HG03520 (cell line): ENCODE results near the gene EHMT1.

ENCODE experiments used
- ATAC-seq: cut with Tn5 transposase; IDR thresholded peaks from one replicate; pipeline ENCODE4 v1.9.1; 2021; ENCODE audit warnings: mild to moderate bottlenecking, moderate library complexity; ENCODE audit not compliant: unreplicated experiment

The EHMT1 gene

DNA sequence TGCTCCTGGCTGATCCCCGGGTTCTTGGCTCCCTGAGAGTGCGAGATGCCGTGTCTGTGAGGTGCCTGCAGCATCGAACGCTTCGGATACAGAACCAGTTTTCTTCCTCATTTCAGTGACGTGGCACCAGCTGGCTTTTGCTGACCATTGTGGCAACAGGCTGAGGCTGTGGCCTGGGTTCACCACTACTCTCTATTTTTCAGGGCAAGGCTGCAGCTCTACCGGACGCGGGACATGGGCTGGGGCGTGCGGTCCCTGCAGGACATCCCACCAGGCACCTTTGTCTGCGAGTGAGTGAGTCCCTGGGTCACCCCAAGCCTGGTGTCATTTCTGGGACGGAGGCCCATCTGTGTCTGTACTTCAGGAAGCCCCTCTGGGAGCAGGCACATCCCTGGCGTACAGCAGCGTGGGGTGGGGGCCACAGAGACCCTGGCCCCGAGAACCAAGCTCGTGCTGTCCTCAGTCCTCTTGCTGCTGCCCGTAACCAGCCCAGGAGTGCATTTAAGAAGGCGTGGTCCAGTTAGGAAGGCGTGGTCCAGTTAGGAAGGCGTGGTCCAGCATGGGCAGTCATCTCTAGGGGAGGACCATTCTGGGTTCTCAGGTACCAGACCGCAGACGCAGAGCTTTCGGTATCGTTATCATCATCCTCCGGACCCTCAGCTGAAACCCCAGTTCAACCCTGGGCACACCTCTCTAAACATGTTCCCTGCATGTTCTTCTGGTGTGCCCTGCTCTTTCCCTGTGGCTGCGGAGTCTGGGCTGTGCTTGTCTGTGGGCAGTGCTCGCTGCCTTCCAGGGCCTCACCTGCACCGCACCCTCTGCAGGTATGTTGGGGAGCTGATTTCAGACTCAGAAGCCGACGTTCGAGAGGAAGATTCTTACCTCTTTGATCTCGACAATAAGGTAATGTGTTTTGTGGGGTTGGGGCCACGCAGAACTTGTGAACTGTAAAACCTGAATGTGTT is 198.7 kb downstream of the EHMT1 start:
- ATAC-seq = no peak

DNA sequence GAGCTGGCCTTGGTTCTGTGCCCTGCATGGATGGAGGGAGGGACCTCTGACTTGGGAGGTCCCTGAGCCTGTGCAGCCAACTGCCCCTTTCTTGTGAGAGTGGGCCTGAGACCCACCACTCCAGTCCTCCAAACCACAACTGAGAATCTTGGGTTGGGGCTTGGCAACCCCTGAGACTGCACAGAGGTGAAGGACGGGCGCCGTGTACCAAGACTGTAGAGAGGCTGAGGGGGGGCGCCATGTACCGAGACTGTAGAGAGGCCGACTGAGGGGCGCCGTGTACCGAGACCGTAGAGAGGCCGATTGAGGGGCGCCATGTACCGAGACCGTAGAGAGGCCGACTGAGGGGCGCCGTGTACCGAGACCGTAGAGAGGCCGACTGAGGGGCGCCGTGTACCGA is 199.5 kb downstream of the EHMT1 start:
- ATAC-seq = no peak

DNA sequence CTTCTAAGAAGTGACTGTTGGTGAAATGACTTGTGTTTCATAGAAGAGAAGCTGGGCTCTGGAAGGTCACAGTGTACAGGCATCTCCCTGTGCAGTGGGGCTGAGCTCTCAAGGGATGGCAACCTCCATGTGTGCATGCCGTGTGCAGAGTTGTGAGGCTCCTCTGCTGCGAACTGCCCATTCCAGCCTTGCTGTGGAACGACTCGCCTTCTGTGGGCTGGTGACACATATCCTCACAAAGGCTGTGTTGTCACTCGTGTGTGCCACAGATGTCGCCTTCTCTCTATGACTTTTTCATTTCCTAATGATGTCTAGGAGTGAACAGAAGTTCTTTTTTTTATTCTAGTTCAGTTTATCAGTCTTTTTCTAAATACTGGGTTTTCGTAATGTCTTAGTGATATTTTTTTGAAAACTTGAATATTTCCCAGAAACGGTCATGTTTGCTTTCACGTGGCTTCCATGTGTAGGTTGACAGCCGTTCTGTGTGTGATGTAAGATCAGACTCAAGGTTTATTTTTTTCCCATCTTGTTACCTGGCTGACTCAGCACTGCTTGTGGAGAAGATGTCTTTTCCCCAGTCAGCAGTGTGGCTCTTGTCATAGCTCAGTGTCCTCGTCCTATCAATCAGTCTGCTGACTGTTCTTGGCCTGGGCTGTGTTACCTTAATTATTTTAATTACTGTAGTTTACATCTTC is 201.5 kb downstream of the EHMT1 start:
- no peak for ATAC-seq

DNA sequence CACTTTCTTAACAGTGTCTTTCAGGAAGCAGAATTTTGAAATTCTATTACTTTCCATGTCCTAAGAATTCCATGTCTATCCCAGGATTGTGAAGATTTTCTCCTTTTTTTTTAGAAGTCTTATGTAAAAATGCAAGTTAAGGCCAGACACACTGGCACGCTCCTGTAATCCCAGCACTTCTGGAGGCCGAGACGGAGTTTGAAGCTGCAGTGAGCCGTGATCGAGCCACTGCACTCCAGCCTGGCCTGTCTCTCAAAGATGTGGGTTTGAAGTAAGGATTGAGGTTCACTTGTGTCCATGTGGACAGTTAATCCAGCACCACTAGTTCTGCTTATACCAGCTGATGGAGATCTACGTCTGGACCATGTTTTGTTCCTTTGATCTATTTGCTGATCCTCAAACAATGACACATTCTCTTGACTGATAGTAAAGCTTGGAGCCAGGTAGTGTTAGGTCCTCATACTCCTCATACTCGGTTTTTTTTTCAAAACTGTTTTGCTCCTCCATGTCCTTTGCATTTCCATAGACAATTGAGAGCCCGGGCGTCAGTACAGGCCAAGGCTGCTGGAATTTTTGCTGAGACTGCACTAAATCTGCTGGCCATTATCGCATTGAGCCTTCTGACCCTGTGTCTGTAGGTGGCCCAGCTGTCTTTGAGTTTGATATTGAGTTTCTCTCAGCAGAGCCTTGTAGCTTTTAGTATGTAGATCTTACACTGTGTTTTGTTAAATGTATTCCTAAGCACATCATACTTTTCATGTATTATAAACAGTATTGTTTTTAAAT is 205.4 kb downstream of the EHMT1 start:
- ATAC-seq = no peak

DNA sequence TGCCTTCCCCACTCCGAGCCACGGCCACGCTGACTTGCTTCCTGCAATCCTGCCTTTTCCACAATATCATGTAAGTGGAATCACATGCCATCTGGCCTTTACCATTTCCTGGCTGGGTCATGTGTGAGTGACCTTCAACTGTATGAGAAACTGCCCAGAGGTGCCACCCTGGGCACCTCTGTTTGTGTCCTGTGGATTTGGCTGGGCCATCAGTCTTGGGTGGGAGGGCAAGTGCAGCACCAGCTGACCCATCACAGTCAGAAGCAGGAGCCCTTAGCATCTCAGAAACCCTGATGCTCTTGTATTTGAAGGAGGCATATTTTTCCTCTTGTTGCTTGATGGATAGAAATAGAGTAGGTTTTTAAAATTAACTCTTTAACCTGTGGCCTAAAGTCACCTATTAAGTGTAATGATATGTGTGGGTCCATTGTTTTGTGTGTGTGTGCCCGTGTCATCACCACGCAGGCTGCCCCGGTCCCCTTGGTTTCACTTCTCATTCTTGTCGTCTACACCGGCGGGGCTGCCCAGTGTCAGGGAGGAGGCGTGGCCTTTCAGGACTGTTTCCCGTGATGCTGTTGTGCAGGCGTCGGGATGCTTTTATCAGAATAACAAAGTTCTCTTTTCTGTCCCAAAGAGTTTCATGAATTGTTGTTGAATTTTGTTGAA is 206.7 kb downstream of the EHMT1 start:
- ATAC-seq = no peak

DNA sequence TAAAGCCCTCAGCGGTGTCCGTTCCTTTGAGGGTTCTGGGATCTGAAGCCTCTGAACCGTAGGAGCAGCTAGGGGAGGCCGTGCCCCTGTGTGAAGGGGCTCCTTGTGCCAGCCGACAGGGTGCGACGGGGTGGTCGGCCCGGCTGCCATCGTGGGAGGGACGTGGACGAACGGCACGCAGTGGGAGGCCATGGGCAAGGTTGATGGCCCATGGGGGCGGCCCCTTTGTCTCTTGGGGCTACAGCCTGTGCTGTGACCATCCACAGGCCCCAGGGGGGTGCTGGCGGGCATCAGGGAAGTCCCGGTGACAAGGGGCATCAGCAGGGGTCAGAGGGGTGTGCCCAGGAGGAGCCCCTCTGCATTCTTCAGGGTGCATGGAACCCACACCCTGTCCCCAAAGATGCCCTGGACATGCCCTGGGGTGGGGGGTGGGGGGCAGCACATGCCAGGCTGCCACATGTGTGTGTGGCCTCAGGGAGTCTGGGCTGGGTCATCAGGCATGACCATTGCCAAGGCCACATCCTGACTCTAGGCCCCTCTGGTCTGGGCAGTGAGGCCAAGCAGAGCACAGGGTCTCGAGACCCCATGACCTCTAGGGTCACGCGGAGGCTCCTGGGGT is 209.2 kb downstream of the EHMT1 start:
- ATAC-seq = no peak

DNA sequence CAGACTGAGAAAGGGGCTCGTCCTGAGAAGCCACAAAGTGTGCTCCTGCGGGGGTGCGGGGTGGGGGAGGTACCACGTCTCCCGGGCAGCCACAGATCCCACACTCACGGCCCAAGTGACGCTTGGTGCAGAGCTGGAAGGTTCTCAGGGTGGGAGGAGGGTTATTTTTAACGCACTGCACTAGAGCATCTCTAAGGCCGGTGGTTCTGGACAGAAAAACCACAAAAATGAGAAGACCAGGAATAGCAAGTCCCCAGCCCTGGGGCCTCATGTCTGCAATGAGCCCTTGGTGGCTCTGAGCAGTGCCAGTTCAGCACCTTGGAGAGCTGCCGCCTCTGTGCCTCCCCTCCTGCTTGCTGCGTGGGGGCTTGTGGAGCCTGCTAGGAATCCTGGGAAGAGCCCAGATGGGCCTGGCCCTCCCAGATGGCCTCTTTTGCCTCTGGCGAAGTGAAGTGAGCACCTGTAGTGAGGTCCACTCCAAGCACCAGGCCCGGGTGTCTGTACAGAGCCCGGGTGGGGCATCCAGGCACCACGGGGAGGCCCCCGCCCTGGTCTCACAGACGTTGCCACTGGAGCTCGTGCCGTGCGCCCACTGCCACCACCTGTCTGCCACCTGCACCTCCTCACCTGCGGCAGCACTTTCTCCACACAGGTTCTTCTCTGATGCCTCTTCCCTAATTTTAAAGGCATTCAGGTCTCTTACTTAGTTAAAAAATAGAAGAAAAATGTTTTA is 209.9 kb downstream of the EHMT1 start:
- ATAC-seq = no peak

DNA sequence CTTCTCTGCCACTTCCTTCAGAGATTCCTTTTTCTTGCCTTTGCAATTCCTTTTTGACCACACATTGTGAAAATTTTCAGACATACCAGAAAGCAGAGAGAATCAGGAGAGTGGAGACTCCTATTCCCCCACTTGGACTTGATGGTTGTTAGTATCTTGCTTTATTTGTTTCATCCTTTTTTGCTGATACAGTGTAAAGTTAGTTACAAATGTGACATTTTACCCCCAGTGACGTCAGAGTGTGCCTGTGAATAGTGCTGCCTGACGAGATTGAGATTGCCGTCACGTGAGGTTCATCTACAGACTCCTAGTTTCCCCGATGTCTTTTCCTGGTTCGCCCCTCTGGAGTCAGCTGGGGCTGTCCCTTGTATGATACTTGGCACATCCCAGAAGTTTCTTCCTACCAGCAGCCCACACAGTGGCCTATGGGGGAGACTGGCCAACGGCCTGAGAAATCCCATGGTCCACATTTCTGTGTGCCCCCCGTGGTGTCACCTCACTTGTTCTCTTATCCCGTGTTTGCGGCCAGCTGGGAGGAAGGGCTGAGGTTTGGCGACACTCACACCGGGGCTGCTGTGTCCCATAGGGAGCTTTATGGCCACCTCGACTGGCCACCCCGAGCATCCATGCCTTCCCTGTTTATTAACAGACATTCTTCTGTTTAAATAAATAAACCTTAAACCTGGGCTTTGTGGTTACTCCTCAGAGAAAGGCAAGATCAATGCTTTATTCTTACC is 210.6 kb downstream of the EHMT1 start:
- no peak for ATAC-seq

DNA sequence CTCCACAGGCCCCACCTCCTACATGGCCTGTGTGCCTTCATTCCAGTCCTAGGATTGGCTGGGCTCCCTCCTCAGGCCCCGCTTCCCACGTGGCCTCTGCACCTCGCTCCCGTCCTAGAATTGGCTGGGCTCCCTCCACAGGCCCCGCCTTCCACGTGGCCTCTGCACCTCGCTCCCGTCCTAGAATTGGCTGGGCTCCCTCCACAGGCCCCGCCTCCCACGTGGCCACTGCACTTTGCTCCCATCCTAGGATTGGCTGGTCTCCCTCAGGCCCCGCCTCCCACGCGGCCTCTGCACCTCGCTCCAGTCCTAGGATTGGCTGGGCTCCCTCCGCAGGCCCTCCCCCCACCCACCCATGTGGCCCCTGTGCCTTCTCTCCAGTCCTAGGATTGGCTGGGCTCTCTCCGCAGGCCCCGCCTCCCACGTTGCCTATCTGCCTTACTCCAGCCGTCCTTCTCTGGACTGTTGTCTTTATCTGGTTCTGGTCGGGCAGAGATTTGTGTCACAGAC is 213.4 kb downstream of the EHMT1 start:
- ATAC-seq = no peak

DNA sequence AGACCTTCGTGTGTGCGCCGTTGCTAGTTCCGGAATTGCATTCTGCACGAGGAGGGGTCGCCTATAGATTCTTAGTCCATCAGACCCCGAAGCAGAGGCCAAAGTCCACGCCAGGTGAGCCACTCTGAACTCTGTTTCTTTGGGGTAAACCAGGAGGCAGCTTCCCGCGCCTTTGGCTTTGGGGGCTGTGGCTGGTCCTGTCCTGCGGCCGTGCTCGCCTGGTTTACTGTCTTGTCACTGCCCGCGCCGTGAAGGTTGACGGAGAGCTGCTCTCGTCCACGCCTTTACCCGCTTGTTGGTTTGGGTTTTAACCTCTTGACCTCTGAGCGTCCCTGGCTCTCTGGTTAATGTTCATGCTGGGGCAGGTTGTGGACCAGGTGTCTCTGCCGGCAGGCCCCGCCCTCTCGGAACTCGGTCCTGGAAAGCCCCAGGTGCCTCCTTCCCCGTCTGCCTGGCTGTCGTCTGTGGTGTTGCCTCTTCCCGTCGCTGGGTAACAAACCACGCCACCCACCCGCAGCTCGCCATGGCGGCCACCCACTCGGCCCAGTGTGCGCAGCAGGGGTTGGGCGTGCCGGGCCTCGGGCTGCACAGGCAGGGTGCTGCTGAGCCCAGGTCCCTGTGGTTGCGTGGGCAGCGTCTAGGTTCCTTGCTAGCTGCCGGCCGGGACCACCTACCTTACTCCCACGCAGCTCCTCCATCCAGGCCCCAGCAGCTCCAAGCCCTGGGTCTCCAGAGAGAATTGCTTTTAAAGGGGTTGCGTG is 214.2 kb downstream of the EHMT1 start:
- no peak for ATAC-seq

DNA sequence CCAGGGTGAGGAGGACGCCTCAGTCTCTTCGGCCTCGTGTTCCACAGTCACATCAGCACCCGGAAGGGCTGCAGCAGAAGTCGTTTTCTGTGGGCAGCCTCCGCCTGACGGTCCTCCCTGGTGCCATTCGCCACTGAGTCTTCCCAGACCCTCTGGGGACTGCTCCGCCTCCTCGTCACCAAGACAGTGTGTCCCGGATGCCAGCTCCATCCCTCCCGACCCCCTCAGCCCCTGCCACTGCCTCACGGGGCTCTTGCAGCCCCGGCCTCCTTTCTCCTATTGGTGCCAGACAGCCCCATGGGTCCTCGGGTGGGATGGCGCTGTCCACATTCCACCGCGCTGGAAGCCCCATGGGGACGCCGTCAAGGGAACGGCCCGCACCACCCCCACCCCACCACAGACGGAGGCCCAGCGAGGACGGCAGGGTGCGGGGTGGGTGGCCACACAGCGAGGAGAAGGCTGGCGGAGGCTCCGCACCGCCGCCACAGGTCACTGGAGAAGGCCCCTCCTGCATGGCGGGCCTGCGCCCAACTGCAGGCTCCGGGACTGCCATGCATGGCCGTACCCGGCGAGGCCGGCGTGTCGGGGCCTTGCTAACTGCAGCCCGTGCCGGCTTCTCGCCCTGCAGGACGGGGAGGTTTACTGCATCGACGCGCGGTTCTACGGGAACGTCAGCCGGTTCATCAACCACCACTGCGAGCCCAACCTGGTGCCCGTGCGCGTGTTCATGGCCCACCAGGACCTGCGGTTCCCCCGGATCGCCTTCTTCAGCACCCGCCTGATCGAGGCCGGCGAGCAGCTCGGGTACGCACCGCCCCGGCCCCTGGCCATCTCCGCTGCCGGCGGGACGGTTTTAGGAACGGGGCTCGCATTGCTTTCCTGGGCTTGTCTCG is 215.2 kb downstream of the EHMT1 start:
- ATAC-seq = no peak

DNA sequence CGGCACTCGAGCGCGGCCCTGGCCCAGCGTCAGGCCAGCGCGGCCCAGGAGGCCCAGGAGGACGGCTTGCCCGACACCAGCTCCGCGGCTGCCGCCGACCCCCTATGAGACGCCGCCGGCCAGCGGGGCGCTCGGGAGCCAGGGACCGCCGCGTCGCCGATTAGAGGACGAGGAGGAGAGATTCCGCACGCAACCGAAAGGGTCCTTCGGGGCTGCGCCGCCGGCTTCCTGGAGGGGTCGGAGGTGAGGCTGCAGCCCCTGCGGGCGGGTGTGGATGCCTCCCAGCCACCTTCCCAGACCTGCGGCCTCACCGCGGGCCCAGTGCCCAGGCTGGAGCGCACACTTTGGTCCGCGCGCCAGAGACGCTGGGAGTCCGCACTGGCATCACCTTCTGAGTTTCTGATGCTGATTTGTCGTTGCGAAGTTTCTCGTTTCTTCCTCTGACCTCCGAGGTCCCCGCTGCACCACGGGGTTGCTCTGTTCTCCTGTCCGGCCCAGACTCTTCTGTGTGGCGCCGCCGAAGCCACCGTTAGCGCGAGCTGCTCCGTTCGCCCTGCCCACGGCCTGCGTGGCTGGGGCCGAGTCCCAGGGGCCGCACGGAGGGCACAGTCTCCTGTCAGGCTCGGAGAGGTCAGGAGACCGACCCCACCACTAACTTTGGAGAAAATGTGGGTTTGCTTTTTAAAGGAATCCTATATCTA is 216.2 kb downstream of the EHMT1 start:
- ATAC-seq = no peak

DNA sequence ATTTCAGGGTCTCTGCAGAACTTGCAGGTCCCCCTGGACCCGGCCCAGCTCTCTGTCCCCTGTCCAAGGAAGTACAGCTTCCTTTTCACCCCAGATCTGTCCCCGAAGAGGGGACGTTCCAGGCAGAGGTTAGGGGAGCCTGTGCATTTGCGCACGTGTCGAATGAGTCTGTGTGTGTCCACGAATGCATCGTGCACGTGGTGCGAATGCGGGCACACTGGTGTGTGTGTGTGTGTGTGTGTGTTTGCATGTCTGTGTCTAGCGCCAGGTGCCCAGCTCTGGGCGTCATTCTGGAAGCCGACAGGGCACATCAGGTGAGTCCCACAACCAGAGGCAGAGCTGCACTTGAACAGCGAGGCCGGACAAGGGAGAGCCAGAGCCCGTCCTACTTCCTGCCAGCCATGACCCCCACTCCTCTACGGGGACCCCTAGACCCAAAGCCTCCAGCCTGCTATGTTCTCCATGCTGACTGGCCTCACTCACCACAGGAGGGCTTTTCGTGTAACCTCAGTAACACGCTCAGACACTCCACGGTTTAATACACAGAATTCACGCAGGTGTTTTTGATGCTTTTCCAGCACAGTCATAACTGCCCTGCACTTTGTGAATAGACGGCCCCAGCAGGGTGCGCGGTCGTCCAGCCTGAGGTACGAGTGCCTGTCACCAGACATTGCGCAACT is 217.5 kb downstream of the EHMT1 start:
- no peak for ATAC-seq

DNA sequence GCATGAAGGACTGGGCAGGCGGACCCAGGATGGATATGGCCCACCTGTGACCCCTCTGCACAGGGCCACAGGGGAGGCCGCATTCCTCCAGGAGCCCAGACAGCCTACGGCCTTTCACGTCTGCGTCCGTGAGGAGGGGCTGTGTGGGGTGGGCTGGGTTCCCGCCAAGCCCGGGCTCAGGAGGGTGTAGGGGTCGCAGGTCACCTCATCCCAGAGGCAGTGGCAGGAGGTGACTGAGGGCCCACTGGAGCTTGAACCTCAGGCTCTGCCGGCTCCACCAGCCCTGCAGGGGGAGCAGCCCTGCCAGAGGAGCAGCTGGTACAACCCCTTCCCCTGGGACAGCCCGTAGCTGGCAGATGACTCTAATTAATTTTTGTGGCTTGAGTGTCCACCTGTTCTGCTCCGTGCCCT is 218.0 kb downstream of the EHMT1 start:
- ATAC-seq = no peak

DNA sequence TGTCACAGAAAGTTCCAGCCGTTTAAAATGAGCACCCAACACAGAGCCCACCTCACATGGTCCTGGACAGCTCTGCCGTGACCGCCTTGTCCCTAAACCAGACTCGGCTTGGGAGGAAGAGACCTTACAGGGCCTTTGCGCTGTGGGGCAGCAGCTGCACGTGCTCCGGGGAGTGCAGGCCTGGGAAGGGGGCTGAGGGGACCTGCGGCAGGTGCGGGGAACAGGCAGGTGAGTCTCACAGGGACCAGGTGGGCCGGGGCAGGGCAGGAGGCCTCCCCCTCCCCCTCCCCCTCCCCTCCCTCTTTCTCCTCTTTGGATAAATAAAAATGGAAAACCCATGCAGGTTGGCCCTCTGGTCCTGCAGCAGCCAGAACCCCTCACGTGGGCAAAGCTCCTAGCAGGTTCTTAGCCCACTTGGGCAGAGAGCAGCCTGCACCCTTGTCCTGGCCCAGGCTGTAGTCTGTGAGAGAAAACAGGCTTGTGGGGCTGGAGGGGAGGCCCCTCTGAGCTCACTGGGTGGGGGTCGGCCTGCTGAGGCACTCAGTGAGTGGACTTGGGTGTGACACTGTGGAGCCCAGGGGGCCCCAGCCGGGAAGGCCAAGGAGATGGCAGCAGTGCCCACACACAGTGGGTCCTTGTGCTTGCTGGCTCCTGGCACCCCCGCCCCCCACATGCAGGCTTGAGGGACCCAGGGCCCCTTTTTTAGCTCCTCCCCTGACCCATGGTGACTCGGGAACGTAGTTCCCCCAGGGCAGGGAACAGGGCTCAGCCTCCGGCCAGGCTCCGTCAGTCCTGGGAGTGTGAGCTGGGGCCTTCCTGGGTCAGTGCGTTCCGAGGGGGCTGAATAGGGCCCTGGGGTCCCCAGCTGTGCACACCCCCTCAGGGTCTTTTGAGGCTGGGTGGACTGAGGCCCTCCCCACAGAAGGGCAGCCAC is 218.8 kb downstream of the EHMT1 start:
- ATAC-seq = no peak
